Activated T-cell treated with anti-CD3 and anti-CD28 coated beads, Interleukin-2, amount 50 U/mL, for 72 hours (primary cell): ENCODE results near the gene PUM2. TPM values are rescaled to one million over a fixed set of nuclear protein-coding genes. Genes with fewer than 3 reads are reported as not detected.
"Not testable (repeated sequence)": the region's sequence is repeated elsewhere in the genome, so short reads cannot be mapped to it uniquely, and the experiment has no call there.

Experiments used
- ATAC-seq, 2 donors: fragments of 150-1000 bp; cut with Tn5 transposase; replicated peaks in 1 of 2; 2 replicates each; pipeline ENCODE4 v1.10.0; 2021; ENCODE audit warnings: moderate library complexity in 2 of 2, mild to moderate bottlenecking in 1 of 2
- DNase-seq, 2 donors: peaks; one replicate each; pipeline ENCODE4 v3.0.0; 2021 to 2022; ENCODE audit warnings: mixed read lengths in 1 of 2
- H3K27ac Mint-ChIP-seq: one replicate; pipeline ENCODE4 v1.8.0; 2022; ENCODE audit warnings: mild to moderate bottlenecking, moderate library complexity, mixed read lengths
- H3K27me3 Mint-ChIP-seq: one replicate; pipeline ENCODE4 v1.8.0; 2022; ENCODE audit warnings: low read depth, mixed read lengths
- H3K36me3 Mint-ChIP-seq, 2 donors: one replicate each; pipeline ENCODE4 v1.8.0; 2022; ENCODE audit warnings: mixed read lengths in 2 of 2, mild to moderate bottlenecking in 1 of 2; ENCODE audit not compliant: insufficient read depth in 2 of 2
- H3K4me1 Mint-ChIP-seq: one replicate; pipeline ENCODE4 v1.8.0; 2022; ENCODE audit warnings: low read depth, mixed read lengths
- H3K4me3 Mint-ChIP-seq, 2 donors: one replicate each; pipeline ENCODE4 v1.8.0; 2022; ENCODE audit warnings: mild to moderate bottlenecking in 2 of 2, mixed read lengths in 2 of 2, moderate library complexity in 2 of 2
- H3K9me3 Mint-ChIP-seq, 2 donors: one replicate each; pipeline ENCODE4 v1.8.0; 2022; ENCODE audit warnings: mixed read lengths in 2 of 2
- total RNA-seq, 2 donors: library from RNA; stranded (reverse); gene quantifications; one replicate each; pipeline ENCODE4 v1.2.3, GENCODE V29; 2022

The PUM2 gene
- total RNA-seq, 2 donors from 2014 or later, result 109 to 113 TPM

- ATAC-seq, result no peak
- H3K4me1 Mint-ChIP-seq, result peaks cover 6% of the 10 kb centered on the region
- H3K9me3 Mint-ChIP-seq, result no peaks in the 10 kb centered on the region
- H3K27me3 Mint-ChIP-seq, result no peaks in the 10 kb centered on the region
- DNase-seq, result no peak
- H3K36me3 Mint-ChIP-seq, result peaks cover 7 to 30% of the 10 kb centered on the region in 2 donors
- H3K27ac Mint-ChIP-seq, result no peak overlapping the region
- H3K4me3 Mint-ChIP-seq, result no peak overlapping the region
Measured at GRCh38 chr2:20291846-20292408, 58.7 kb downstream of the PUM2 start.

- DNase-seq (peak in 1 of 2 donors; percentile 4), ATAC-seq (peak; percentile 34 to 52)
- Mint-ChIP-seq H3K9me3 (no peaks in the 10 kb centered on the region), H3K36me3 (peaks cover 4 to 26% of the 10 kb centered on the region in 2 donors), H3K27me3 (no peaks in the 10 kb centered on the region), H3K4me3 (no peak overlapping the region), H3K4me1 (peaks cover 6% of the 10 kb centered on the region), H3K27ac (no peak overlapping the region)
Measured at GRCh38 chr2:20291106-20291564, 59.5 kb downstream of the PUM2 start.

GRCh38 chr2:20288642-20289340 is 61.9 kb downstream of the PUM2 start:
- Mint-ChIP-seq H3K4me3 (no peak overlapping the region), H3K27me3 (no peaks in the 10 kb centered on the region), H3K36me3 (peaks cover 4 to 13% of the 10 kb centered on the region in 2 donors), H3K4me1 (peaks cover 6% of the 10 kb centered on the region), H3K27ac (peak overlapping the region; percentile 20), H3K9me3 (no peaks in the 10 kb centered on the region)
- DNase-seq (no peak), ATAC-seq (no peak)

GRCh38 chr2:20282916-20283592 is 67.6 kb downstream of the PUM2 start:
- ATAC-seq (no peak), DNase-seq (no peak)
- Mint-ChIP-seq H3K27me3 (no peaks in the 10 kb centered on the region), H3K4me1 (peaks cover 5% of the 10 kb centered on the region), H3K9me3 (no peaks in the 10 kb centered on the region), H3K4me3 (no peak overlapping the region), H3K27ac (peak overlapping the region; percentile 52), H3K36me3 (peaks cover 5 to 19% of the 10 kb centered on the region in 2 donors)

- Mint-ChIP-seq H3K4me3 (no peak overlapping the region), H3K4me1 (peaks cover 5% of the 10 kb centered on the region), H3K27ac (no peak overlapping the region), H3K36me3 (peaks cover 5 to 19% of the 10 kb centered on the region in 2 donors), H3K27me3 (no peaks in the 10 kb centered on the region), H3K9me3 (no peaks in the 10 kb centered on the region)
- ATAC-seq (no peak), DNase-seq (no peak)
Measured at GRCh38 chr2:20281876-20282275, 68.8 kb downstream of the PUM2 start.

GRCh38 chr2:20273042-20273441 is 77.6 kb downstream of the PUM2 start:
- H3K36me3 Mint-ChIP-seq, result peaks cover 0 to 11% of the 10 kb centered on the region in 2 donors
- no peaks in the 10 kb centered on the region for H3K9me3 Mint-ChIP-seq
- no peak overlapping the region for H3K4me3 Mint-ChIP-seq
- ATAC-seq (no peak), DNase-seq (no peak)
- H3K27ac Mint-ChIP-seq, result no peak overlapping the region
- no peaks in the 10 kb centered on the region for H3K27me3 Mint-ChIP-seq
- no peaks in the 10 kb centered on the region for H3K4me1 Mint-ChIP-seq

GRCh38 chr2:20268317-20268716 is 82.3 kb downstream of the PUM2 start:
- H3K27ac Mint-ChIP-seq, DNase-seq, H3K27me3 Mint-ChIP-seq, H3K4me1 Mint-ChIP-seq, ATAC-seq, H3K4me3 Mint-ChIP-seq, H3K36me3 Mint-ChIP-seq, H3K9me3 Mint-ChIP-seq: not testable (repeated sequence)

- H3K36me3 Mint-ChIP-seq, result peaks cover 4% of the 10 kb centered on the region in 2 donors
- no peak for DNase-seq
- H3K27ac Mint-ChIP-seq, result peak overlapping the region; percentile 16
- H3K4me3 Mint-ChIP-seq, result no peak overlapping the region
- no peak for ATAC-seq
- H3K9me3 Mint-ChIP-seq, result no peaks in the 10 kb centered on the region
- no peaks in the 10 kb centered on the region for H3K4me1 Mint-ChIP-seq
- H3K27me3 Mint-ChIP-seq, result no peaks in the 10 kb centered on the region
Measured at GRCh38 chr2:20267529-20267928, 83.1 kb downstream of the PUM2 start.

GRCh38 chr2:20264629-20265028 is 86.0 kb downstream of the PUM2 start:
- Mint-ChIP-seq H3K27me3 (no peaks in the 10 kb centered on the region), H3K4me3 (no peak overlapping the region), H3K9me3 (no peaks in the 10 kb centered on the region), H3K4me1 (no peaks in the 10 kb centered on the region), H3K27ac (no peak overlapping the region), H3K36me3 (peaks cover 4 to 10% of the 10 kb centered on the region in 2 donors)
- DNase-seq, result no peak
- no peak for ATAC-seq

- Mint-ChIP-seq H3K4me1 (no peaks in the 10 kb centered on the region), H3K36me3 (peaks cover 3 to 35% of the 10 kb centered on the region in 2 donors), H3K9me3 (no peaks in the 10 kb centered on the region), H3K4me3 (no peak overlapping the region), H3K27me3 (no peaks in the 10 kb centered on the region), H3K27ac (no peak overlapping the region)
- ATAC-seq (no peak), DNase-seq (no peak)
Measured at GRCh38 chr2:20257411-20257810, 93.2 kb downstream of the PUM2 start.

GRCh38 chr2:20254731-20255130 is 95.9 kb downstream of the PUM2 start:
- Mint-ChIP-seq H3K4me3 (no peak overlapping the region), H3K27ac (peak overlapping the region; percentile 88), H3K4me1 (no peaks in the 10 kb centered on the region), H3K9me3 (no peaks in the 10 kb centered on the region), H3K27me3 (no peaks in the 10 kb centered on the region), H3K36me3 (peaks cover 3 to 38% of the 10 kb centered on the region in 2 donors)
- no peak for DNase-seq
- ATAC-seq, result no peak

GRCh38 chr2:20250436-20250835 is 100.2 kb downstream of the PUM2 start:
- Mint-ChIP-seq H3K4me3 (no peak overlapping the region), H3K36me3 (peaks cover 0 to 51% of the 10 kb centered on the region in 2 donors), H3K9me3 (no peaks in the 10 kb centered on the region), H3K4me1 (no peaks in the 10 kb centered on the region), H3K27me3 (no peaks in the 10 kb centered on the region), H3K27ac (no peak overlapping the region)
- DNase-seq (no peak), ATAC-seq (no peak)

- Mint-ChIP-seq H3K27ac (peak overlapping the region; percentile 67), H3K4me3 (no peak overlapping the region), H3K4me1 (no peaks in the 10 kb centered on the region), H3K27me3 (no peaks in the 10 kb centered on the region), H3K9me3 (no peaks in the 10 kb centered on the region), H3K36me3 (peaks cover 0 to 46% of the 10 kb centered on the region in 2 donors)
- ATAC-seq, result no peak
- DNase-seq, result no peak
Measured at GRCh38 chr2:20249170-20249569, 101.5 kb downstream of the PUM2 start.
